ENCODE data around the gene FILIP1L.

- no peak for TF ChIP-seq CTCF (optimal IDR thresholded peaks at IDR 0.05 in 1 of 3, IDR thresholded peaks at IDR 0.05 in 1 of 3, conservative IDR thresholded peaks at IDR 0.05 in 1 of 3; ENCODE audit: extremely low read depth in 1 of 3, insufficient read depth in 2 of 3, low read length in 3 of 3)
- no peak for TF ChIP-seq EZH2 (IDR thresholded peaks at IDR 0.05; ENCODE audit: low read length)
These were observed 8.2 kb downstream of the FILIP1L start for GRCh38 chr3:100106094-100106493.

Measured in keratinocyte (primary cell).